ENCODE data around the gene NUDT19. TPM values are rescaled to one million over a fixed set of nuclear protein-coding genes. Genes with fewer than 3 reads are reported as not detected.

The NUDT19 gene
- total RNA-seq, 1 experiment from 2014 or later = 26.7 TPM

DNA sequence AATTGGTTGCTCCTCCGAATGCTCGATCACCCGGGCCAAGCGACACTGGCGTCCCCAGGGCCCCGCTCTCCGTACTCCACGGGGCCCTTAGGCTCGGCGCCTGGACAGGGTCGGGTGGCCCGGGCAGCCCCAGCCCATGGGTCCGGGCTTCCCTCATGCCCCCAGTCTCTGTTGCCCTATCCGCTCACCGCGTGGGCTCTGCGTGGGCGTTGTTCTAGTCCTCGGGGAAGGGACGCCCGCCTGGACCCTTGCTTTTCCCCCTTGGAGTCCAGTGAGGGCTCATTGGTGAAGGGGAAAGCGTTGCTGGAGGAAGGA, 29.3 kb downstream of the NUDT19 start:
- H3K79me2 ChIP-seq (ENCODE audit: low read depth) = no peaks in the 10 kb centered on the region
- no peak for TF ChIP-seq EZH2 (IDR thresholded peaks at IDR 0.05; ENCODE audit: low read depth)
- TF ChIP-seq, protein P1, sequence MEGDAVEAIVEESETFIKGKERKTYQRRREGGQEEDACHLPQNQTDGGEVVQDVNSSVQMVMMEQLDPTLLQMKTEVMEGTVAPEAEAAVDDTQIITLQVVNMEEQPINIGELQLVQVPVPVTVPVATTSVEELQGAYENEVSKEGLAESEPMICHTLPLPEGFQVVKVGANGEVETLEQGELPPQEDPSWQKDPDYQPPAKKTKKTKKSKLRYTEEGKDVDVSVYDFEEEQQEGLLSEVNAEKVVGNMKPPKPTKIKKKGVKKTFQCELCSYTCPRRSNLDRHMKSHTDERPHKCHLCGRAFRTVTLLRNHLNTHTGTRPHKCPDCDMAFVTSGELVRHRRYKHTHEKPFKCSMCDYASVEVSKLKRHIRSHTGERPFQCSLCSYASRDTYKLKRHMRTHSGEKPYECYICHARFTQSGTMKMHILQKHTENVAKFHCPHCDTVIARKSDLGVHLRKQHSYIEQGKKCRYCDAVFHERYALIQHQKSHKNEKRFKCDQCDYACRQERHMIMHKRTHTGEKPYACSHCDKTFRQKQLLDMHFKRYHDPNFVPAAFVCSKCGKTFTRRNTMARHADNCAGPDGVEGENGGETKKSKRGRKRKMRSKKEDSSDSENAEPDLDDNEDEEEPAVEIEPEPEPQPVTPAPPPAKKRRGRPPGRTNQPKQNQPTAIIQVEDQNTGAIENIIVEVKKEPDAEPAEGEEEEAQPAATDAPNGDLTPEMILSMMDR (conservative IDR thresholded peaks at IDR 0.05) = no peak
- H3K9me2 ChIP-seq (ENCODE audit: insufficient read depth) = no peaks in the 10 kb centered on the region
- ChIA-PET CTCF (no interaction called here), POLR2A (ENCODE audit: unreplicated experiment) (no interaction called here)
- no peaks in the 10 kb centered on the region for H3K36me3 ChIP-seq (ENCODE audit: low read depth)
- no peaks in the 10 kb centered on the region for H3K27me3 ChIP-seq (ENCODE audit: insufficient read depth, low read depth)
- no peak overlapping the region for H3K4me2 ChIP-seq
- H4K20me1 ChIP-seq (ENCODE audit: insufficient read depth) = no peaks in the 10 kb centered on the region
- H3K4me1 ChIP-seq (replicated peaks; ENCODE audit: insufficient read depth) = no peaks in the 10 kb centered on the region
- no peak overlapping the region for H2AFZ ChIP-seq
- H3K4me3 ChIP-seq = no peak overlapping the region
- H3K9me3 ChIP-seq (ENCODE audit: insufficient read depth, low read depth) = no peaks in the 10 kb centered on the region
- intact Hi-C loops (cut with micrococcal nuclease; ENCODE audit: unreplicated experiment) = no loop called here
- H3F3A ChIP-seq (ENCODE audit: insufficient read depth, low read depth) = peaks cover 9% of the 10 kb centered on the region; the same call in 1 of the 2 replicates
- no TSS peak for BruUV-seq (replicated peaks)
- no peak for DNase-seq
- H3K27ac ChIP-seq = no peak overlapping the region

DNA sequence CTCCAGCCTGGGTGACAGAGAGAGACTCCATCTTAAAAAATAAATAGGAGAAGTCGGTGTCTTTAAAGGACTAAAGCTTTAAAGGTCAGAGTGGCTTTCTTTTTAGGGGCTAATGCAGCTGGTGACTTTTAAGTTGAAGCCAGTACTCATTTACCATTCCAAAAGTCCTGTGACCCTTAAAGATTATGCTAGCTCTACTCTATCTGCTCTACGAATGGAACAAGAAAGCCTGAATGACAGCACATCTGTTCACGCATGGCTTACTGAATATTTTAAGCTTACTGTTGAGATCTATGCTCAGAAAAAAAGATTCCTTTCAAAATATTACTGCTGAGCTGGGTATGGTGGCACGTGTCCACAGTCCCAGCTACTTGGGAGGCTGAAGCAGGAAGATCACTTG, 44.3 kb downstream of the NUDT19 start:
- H2AFZ ChIP-seq = no peak overlapping the region
- H3K4me3 ChIP-seq = no peak overlapping the region
- ChIA-PET POLR2A (ENCODE audit: unreplicated experiment) (no interaction called here), CTCF (no interaction called here)
- H3K4me2 ChIP-seq = no peak overlapping the region
- H3K27ac ChIP-seq = no peak overlapping the region
- BruUV-seq (replicated peaks) = no TSS peak
- TF ChIP-seq EZH2 (IDR thresholded peaks at IDR 0.05; ENCODE audit: low read depth) = no peak
- TF ChIP-seq, protein P1 (conservative IDR thresholded peaks at IDR 0.05) = no peak
- H4K20me1 ChIP-seq (ENCODE audit: insufficient read depth) = no peaks in the 10 kb centered on the region
- H3K27me3 ChIP-seq (ENCODE audit: insufficient read depth, low read depth) = peaks cover 4% of the 10 kb centered on the region; the same call in 1 of the 2 replicates
- H3F3A ChIP-seq (ENCODE audit: insufficient read depth, low read depth) = no peaks in the 10 kb centered on the region
- H3K9me2 ChIP-seq (ENCODE audit: insufficient read depth) = no peaks in the 10 kb centered on the region
- no peaks in the 10 kb centered on the region for H3K9me3 ChIP-seq (ENCODE audit: insufficient read depth, low read depth)
- DNase-seq = no peak
- H3K4me1 ChIP-seq (replicated peaks; ENCODE audit: insufficient read depth) = no peaks in the 10 kb centered on the region
- intact Hi-C loops (cut with micrococcal nuclease; ENCODE audit: unreplicated experiment) = no loop called here
- H3K79me2 ChIP-seq (ENCODE audit: low read depth) = no peaks in the 10 kb centered on the region
- no peaks in the 10 kb centered on the region for H3K36me3 ChIP-seq (ENCODE audit: low read depth)

DNA sequence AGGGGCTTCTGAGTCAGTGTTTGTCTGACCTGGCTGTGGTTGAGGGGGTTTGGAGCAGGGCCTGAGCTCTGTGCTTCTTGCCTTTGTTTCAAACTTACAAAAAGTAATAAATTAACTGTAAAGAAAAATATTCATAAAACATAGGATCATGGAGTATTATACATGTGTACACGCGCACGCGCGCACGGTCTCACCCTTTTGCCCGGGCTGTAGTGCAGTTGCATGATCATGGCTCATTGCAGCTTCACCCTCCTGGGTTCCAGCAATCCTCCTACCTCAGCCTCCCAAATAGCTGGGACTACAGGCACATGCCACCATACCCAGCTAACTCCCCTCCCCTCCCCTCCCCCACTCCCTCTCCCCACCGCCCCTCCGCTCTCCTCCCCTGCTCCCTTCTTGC, 51.4 kb downstream of the NUDT19 start:
- no peaks in the 10 kb centered on the region for H3K9me3 ChIP-seq (ENCODE audit: insufficient read depth, low read depth)
- no peak for DNase-seq
- no peaks in the 10 kb centered on the region for H3K36me3 ChIP-seq (ENCODE audit: low read depth)
- H3K4me1 ChIP-seq (replicated peaks; ENCODE audit: insufficient read depth) = no peaks in the 10 kb centered on the region
- intact Hi-C loops (cut with micrococcal nuclease; ENCODE audit: unreplicated experiment) = no loop called here
- no peak overlapping the region for H3K4me3 ChIP-seq
- no peak overlapping the region for H3K27ac ChIP-seq
- H3F3A ChIP-seq (ENCODE audit: insufficient read depth, low read depth) = no peaks in the 10 kb centered on the region
- BruUV-seq (replicated peaks) = no TSS peak
- ChIA-PET POLR2A (ENCODE audit: unreplicated experiment) (no interaction called here), CTCF (no interaction called here)
- no peak overlapping the region for H2AFZ ChIP-seq
- H3K9me2 ChIP-seq (ENCODE audit: insufficient read depth) = no peaks in the 10 kb centered on the region
- no peaks in the 10 kb centered on the region for H4K20me1 ChIP-seq (ENCODE audit: insufficient read depth)
- no peak for TF ChIP-seq EZH2 (IDR thresholded peaks at IDR 0.05; ENCODE audit: low read depth)
- TF ChIP-seq, protein P1 (conservative IDR thresholded peaks at IDR 0.05) = no peak
- no peaks in the 10 kb centered on the region for H3K79me2 ChIP-seq (ENCODE audit: low read depth)
- H3K27me3 ChIP-seq (ENCODE audit: insufficient read depth, low read depth) = peaks cover 4% of the 10 kb centered on the region
- H3K4me2 ChIP-seq = no peak overlapping the region
